Stimulated activated CD8-positive, alpha-beta memory T cell treated with anti-CD3 and anti-CD28 coated beads, Interleukin-15, amount 100 ng/mL, for 24 hours (primary cell): ENCODE data around the gene MTHFD1L.

ENCODE experiments used
- DNase-seq: peaks from one replicate; pipeline ENCODE4 v3.0.0-alpha.2; 2020; ENCODE audit warnings: low read depth

The MTHFD1L gene

DNA sequence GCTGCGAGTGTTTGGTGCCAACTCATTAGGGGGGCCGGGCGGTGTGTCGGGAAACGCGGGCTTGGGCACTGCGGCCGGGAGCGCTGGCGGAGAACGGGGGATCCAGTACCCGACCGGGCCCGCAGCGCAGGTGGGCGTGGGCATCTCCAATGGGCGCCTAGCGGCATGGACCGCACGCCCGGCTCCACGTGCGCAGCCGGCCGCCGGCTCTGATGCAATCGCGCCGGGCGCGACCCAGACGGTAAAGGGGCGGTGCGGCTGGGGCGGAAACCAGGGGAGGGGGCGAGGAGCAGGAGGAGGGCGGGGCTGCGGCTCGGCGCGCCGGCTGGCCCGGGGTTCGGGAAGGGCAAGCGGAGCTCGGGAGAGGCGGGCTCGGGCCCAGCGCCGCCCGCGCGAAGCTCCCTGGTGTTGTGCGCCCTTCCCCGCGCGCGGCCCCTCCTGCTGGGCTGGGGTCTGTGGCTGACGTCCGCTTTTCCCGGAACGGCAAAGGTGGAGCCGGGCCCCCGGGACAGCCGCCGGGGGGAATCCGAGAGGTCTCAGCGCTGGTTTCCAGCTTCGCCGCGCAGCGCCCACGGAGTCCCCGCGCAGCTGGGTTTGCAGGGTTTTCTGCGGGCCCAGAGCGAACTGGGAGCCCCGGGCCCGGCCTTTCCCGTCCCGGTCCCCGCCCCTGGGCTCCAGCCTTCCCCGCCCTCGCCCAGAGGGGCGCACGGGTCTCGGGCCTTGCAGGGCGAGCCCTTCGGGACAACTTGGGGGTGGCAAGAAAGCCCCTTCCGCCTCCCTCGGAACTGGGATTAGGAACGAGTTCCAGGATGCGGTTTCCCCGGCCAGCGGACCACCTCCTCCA is 867 bp downstream of the MTHFD1L start:
- DNase-seq, result peak; percentile 50

DNA sequence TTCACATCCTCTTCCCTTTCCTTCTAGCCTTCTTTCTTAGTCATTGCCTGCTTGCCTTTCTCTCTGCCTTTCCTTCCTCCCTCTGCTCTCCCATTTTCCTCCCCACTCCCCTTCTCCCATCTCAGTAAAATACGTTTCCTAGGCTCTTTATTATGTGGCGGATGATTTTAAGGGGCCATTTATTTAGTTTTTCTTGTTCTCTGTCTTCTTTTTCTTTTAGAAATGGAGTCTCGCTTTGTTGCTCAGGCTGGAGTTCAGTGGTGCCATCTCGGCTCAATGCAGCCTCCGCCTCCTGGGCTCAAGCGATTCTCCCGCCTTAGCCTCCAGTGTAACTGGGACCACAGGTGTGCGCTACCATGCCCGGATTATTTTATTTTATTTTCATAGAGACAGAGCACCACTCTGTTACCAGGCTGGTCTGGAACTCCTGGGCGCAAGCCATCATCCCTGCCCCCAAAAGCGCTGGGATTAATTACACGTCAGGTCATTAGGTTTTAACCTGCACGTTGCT is 1.5 kb downstream of the MTHFD1L start:
- DNase-seq, result no peak

DNA sequence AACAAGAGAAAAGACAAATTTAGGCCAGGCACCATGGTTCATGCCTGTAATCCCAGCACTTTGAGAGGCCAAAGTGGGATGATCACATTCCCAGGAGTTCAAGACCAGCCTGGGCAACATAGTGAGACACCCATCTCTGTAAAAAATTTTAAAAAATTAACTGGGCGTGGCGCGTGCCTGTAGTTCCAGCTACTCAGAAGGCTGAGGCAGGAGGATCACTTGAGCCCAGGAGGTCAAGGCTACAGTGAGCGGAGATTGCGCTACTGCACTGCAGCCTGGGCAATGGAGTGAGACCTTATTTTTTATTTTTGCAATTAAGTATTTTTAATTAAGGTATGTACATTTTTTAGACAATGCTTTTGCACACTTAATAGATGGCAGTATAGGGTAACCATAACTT is 3.3 kb downstream of the MTHFD1L start:
- no peak for DNase-seq

DNA sequence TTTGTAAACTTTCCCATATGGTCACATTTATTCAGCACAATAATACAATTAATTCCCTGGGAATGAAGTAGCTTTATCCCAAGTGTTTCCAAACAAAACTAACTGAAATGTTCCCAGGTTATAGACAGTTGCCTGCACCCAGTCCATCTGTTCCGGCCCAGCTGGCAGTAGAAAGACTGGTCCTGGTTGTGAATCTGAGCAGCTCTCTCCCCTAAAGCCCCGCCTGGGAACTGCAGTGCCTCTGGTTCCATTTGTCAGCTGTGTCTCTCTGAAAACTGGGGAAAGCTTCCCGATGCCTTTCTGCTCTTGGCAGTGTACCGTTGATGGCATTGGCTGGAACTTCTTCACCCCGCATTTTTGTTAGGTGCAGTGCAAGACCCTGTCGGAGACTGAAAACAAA is 8.7 kb downstream of the MTHFD1L start:
- DNase-seq, result no peak

DNA sequence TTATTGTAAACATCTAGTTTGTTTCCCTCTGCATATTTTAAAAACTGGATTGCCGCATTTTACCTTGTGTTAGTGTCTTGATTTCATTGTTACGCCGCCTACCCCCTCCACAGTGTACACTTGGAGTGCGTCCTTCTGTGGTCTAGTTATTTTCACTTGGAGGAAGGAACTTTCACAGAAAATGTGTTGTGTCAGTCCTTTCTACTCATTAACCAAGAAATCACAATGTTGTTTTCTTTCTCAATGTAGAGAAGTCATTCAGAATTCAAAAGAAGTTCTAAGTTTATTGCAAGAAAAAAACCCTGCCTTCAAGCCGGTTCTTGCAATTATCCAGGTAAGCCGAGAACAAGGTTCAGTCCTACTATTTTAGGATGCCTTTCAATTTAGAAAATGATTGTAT is 10.3 kb downstream of the MTHFD1L start:
- DNase-seq, result no peak

DNA sequence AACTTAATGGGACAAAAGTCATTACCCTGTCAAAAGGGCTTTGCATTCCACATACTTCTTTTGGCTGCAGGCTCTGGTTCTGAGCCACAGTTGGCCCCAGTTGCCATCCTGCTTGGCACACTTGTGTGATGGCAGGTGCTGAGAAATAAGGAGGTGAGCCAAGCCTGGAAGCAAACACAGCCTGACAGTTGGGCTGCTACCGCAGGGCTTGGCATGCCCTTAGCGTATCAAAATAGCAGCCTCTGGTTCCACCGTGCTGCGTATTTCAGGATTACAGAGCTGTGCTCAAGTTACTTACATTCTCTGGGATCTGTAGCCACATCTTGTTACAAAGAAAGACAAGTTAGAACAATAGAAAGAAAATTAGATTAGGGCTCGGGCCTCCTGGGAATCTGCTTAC is 11.1 kb downstream of the MTHFD1L start:
- no peak for DNase-seq

DNA sequence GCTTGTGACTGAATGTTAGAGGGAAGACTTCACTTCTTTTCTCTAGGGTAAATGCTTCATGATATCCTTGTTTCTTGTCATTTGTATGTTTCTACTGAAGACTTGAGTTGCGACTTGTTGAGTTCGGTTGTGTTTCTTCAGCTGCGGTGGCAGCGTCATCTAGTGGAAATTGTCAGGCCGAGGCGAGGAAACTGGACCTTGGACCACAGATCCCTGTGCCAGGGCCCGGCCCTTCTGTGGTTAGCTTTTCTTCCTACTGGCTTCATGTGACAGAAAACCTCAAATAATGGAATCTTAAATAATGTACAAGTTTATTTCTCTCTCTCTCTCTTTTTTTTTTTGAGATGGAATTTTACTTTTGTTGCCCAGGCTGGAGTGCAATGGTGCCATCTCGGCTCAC is 12.4 kb downstream of the MTHFD1L start:
- no peak for DNase-seq

DNA sequence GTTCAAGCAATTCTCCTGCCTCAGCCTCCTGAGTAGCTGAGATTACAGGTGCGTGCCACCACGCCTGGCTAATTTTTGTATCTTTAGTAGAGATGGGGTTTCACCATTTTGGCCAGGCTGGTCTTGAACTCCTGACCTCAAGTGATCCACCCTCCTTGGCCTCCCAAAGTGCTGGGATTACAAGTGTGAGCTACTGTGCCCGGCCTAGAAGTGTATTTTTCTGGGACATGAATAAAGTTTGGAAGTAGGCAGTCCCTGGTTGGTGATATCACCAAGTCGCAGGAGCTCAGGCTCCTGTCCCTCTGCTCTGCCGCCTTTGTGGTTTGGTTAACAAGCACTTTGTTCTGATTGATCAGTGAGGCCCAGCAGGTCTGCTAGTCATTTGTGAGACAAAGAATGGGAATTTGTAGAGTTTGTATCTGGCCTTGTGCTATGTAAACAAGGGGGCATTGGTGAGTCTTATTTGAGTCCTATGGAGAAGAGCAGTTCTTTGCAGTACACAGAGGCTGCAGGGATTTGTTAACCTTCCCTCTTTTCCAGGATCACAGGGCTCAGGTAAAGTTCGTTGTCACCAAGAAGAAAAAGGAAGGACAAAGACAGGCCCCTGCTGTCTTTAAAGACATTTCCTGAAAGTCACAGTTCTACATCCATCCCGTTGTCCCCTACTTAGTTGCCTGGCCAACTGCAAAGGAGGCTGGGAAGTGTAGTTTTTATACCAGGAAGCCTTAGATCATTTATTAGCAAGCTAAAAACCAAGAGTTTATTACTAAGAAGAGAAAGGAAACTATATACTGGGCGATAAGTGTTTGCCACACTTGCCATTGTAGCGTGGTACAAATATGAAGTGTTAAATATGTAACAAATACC is 13.1 kb downstream of the MTHFD1L start:
- no peak for DNase-seq

DNA sequence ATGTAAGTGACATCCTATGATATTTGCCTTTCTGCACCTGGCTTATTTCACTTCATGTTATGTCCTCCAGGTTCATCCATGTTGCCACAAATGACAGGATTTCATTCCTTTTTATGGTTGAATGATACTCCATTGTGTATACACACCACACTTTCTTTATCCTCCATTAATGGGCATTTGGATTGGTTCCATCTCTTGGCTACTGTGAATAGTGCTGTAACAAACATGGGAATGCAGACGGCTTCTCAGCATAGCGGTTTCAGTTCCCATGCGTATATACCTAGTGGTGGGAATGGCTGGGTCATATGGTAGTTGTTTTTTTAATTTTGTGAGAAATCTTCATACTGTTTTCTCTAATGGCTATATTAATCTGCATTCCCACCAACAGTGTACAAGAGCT is 14.8 kb downstream of the MTHFD1L start:
- DNase-seq, result no peak

DNA sequence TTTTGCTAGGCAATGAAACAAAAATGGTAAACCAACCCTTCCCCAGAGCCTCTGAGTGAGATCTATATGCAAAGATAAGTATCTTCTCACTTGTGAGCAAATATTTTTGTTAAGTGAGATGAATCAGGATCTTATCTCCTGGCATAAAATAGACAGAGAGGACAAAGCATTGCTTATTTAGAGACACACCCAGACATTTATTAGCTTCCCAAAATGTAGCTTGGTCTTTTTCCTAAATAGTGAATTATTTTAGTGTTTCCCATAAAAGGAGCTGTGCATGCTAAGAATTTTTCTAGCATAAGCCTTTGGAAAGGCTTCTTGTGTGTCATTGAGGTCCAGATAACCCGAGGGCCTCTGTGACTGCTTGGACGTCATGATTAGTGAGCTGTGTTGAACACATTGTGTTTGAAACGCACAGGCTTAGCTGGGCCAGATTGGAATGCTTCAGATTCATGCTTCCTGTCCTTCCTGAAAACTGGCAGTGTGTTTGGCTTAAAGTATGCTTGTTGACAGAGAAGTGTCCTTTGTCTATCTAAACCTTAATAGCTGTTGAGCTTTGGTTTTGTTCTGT is 16.5 kb downstream of the MTHFD1L start:
- DNase-seq, result no peak

DNA sequence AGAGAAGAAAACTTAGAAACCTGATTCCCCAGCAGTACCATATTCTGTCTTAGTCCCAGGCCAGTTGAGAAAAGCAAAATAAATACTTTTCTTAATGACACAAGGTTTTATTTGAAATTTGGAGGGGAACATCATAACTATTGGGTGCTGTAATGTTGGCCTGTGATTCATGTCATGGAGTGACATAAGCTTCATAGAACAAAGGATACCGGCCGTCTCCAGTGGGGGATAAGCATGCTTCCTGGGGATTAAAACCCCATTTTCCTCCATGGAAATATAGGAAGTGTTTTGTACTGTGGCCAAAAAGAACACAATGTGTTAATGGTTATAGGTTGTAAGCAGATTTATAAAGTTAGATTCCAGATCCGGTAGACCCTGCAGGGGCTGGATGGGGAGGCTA is 18.0 kb downstream of the MTHFD1L start:
- DNase-seq, result no peak

DNA sequence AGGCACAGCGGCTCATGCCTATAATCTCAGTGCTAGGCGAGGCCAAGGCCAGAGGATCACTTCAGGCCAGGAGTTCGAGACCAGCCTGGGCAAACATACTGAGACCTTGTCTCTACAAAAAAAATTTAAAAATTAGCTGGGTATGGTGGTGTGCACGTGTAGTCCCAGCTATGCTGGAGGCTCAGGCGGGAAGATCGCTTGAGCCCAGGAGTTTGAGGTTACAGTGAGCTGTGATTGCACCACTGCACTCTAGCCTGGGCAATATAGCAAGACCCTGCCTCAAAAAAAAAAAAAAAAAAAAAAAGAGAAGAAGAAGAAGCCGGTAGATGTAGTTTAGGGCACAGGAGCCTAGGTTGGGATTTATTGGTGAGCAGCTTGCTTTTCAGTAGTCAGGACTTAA is 20.7 kb downstream of the MTHFD1L start:
- no peak for DNase-seq

DNA sequence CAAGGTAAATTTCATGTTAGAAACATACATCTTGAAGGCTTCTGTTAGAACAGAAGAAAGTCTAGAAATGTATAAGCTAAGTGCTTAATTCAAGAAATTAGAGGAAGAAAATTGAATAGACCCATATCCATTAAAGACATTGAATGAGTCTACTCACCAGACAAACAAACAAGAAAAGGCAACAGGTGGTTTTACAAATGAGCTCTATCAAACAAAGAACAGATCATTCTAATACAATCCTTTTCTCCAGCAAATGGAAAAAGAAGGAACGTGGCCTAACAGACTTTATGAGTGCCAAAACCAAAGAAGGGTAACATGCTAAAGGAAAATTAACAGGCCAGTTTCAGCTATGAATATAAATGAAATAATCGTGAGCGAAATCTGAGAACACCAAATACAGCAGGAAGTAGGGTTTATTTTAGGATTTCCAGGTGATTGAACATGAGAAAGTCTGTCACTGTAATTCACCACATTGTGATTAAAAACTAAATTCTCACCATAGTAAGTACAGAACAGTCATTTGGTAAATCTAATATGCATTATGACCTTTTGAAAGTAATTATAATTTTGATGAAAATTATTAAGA is 22.6 kb downstream of the MTHFD1L start:
- no peak for DNase-seq

DNA sequence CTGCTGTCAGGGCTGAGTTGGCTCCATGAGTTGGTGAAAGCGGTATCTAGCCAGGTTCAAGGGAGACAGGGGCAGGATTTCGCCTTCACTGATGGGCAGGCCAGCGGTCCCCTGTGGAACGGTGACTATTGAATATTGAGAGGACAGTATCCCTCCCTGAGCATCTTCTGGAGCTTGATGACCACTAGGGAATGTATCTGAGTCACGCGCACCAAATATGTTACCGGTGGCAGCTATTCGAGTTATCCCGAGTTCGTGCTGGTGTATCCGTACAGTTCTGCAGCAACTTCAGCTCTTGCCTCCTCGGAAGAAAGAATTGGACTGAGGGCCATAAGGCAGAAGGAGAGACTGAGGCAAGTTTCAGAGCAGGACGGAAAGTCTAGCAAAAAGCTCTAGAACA is 24.8 kb downstream of the MTHFD1L start:
- no peak for DNase-seq

DNA sequence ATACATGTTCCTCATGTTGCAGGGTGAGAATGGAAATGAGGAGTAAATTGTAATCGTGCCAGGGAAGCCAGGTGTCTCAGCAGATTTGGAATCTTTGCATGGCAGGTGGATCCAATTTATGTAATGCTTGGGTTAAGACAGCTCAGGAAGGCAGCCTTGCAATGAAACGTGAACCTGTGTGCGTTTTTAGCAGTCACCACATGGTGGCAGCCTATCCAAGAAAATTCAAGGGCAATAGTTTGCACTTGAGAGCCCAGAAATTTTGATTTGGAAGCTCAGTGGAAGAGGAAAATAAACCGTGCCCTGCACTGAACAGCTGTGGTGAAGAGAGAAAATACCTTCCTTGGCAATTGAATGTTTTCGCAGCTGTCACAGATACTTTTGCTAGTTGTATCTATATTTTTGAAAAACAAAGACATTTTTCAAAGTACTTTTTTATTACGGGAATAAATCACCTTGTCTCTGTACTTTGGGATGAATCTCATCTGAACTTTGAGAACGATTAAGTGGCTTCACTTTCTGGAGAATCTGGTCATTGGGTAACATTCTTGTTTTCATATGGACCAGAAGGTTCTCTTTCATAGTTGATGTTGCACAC is 26.5 kb downstream of the MTHFD1L start:
- DNase-seq, result no peak

DNA sequence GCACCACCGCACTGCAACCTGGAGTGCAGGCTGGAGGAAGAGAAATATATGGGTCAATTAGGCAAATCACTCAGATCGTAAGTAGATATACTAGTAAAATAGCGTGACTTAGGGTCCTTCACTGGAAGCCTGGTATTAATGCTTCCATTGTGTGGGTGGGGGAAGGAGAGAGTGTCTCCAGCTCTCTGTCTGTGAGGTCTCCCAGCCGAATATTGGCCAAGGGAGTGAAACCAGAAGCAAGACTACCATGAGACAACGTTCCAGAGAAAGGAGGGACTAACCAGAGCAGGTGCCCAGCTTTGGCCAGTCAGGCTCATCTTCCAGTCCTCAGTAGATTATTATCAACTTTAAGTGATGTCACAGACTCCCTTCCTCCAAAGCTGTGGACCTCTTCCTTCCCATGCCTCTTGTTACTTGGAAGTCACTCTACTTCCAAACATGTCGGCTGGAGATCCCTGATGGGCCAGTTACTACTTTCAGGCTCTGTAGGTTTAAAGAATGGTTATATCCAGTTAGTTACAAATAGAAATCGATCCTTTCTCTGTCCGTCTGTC is 28.8 kb downstream of the MTHFD1L start:
- no peak for DNase-seq

DNA sequence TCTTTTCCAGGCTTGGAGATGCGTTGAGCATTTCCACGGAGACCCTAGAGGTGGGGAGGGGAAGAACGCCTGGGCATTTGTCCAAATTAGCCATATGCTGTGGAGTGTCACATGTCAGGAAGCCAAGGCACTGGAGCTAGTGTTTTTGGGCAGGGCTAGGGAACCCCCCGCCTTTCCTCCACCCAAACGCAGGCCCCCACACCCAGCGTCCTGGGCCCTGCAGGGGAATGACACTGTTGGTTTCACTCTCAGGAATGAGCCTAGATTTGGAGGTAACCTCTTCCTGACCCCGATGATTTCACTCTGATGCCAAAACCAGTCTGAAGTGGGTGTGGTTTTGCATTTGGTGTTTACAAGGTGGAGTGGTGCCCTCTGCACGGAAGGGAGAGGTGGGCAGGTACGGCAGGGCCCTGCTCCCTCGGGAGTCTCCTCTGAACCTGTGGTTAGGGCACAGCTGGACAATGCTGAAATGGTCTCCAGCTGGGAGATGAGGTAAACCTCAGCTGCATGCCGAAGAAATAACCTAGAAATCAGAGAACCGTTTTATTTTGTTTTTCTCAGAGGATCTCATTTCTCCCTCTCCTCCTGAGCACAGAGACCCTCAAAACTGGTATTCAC is 29.5 kb downstream of the MTHFD1L start:
- DNase-seq, result no peak

DNA sequence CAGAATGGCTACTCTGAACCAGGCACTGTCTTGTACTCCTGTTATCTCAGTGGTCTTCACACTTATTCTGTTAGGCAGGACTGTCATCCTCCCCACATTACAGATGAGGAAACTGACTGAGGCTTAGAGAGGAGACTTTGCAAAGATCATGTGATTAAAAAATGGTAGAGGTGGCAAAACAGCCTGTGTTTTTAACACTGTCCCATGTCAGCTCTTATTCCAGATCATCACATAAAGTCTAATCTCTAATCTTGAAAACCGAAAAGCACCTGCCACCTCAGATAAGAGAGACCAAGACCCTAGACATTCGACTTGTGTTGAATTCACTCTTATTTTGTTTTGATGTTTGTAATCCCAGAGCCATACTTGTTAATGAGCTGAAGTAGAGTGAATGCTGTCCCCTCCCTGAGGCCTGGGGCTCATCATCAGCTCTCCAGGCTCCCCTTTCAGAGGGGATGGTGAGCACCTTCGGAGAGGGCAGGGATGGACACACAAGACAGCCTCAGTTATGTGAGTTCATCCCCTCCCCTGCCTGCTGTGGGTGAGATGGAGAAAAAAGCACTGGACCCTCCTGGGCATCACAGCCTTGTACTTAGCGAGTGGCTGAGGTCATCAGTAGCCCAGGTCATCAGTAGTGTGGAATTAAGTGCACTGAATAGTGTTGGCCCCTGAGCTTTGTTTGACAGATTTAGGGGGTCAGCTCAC is 30.6 kb downstream of the MTHFD1L start:
- no peak for DNase-seq

DNA sequence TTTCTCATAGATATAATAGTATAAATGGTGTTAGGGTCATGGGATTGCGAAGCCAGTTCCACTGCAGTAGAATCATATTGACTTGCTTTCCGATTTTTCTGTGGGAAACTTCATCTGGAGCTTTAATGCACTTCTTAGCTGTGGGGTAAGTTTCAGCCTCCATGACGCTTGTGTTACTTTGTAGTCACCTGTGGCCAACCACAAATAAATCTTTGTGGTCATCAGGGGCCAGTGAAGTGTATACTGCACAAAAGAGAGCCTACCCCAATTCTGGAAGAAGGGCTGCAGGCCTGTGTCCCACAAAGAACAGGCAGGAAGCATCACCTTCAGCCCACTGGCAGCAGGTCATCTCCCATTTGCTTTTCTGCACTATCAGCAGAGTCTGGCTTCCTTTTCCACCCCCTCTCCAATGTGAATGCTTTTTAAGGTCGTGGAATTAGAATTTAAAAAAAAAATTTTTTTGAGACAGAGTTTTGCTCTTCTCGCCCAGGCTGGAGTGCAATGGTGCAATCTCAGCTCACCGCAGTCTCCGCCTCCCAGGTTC is 32.0 kb downstream of the MTHFD1L start:
- no peak for DNase-seq
